ENCODE data around the gene RNPEPL1. TPM values are rescaled to one million over a fixed set of nuclear protein-coding genes. Genes with fewer than 3 reads are reported as not detected.

The RNPEPL1 gene
- total RNA-seq, 4 donors from 2014 or later, result 7.2 to 38.7 (median 14.4) TPM

GRCh38 chr2:240555541-240556250, 12.6 kb upstream of the RNPEPL1 start:
- no peak for TF ChIP-seq POLR2A (IDR thresholded peaks at IDR 0.05)
- TF ChIP-seq CTCF (IDR thresholded peaks at IDR 0.05), result no peak
- Histone ChIP-seq H3K27ac (no peak overlapping the region), H3K36me3 (no peaks in the 10 kb centered on the region), H3K4me1 (peaks cover 0 to 16% of the 10 kb centered on the region in 2 donors), H3K9me3 (no peaks in the 10 kb centered on the region), H3K27me3 (peaks cover 0 to 7% of the 10 kb centered on the region in 2 donors), H3K4me3 (no peak overlapping the region)
- intact Hi-C loops (cut with DNase I; ENCODE audit: low total_unique reads), result no loop called here
- DNase-seq, result no peak

- Histone ChIP-seq H3K4me3 (no peak overlapping the region), H3K36me3 (no peaks in the 10 kb centered on the region), H3K27ac (no peak overlapping the region), H3K4me1 (peaks cover 0 to 16% of the 10 kb centered on the region in 2 donors), H3K9me3 (no peaks in the 10 kb centered on the region), H3K27me3 (peaks cover 0 to 7% of the 10 kb centered on the region in 2 donors)
- peak in 1 of 2 donors; percentile 17 for DNase-seq
- no peak for TF ChIP-seq POLR2A (IDR thresholded peaks at IDR 0.05)
- peak in 2 of 4 experiments; percentile 15 to 25 for TF ChIP-seq CTCF (IDR thresholded peaks at IDR 0.05)
- intact Hi-C loops (cut with DNase I; ENCODE audit: low total_unique reads), result no loop called here
These were observed 11.7 kb upstream of the RNPEPL1 start for GRCh38 chr2:240556553-240557100.

GRCh38 chr2:240557101-240557751, 11.1 kb upstream of the RNPEPL1 start:
- Histone ChIP-seq H3K27ac (no peak overlapping the region), H3K36me3 (no peaks in the 10 kb centered on the region), H3K4me3 (peak overlapping the region; percentile 9 to 33), H3K4me1 (peaks cover 0 to 16% of the 10 kb centered on the region in 2 donors), H3K27me3 (peaks cover 0 to 7% of the 10 kb centered on the region in 2 donors), H3K9me3 (no peaks in the 10 kb centered on the region)
- DNase-seq, result peak in 1 of 2 donors; percentile 19
- intact Hi-C loops (cut with DNase I; ENCODE audit: low total_unique reads), result no loop called here
- TF ChIP-seq CTCF (IDR thresholded peaks at IDR 0.05), result no peak
- no peak for TF ChIP-seq POLR2A (IDR thresholded peaks at IDR 0.05)

GRCh38 chr2:240557808-240558207, 10.5 kb upstream of the RNPEPL1 start, which contains the start of gene ANKMY1:
TSS of gene ANKMY1 (minus strand) at chr2:240557988. CDS start at chr2:240557335, 653 bp downstream.
- Histone ChIP-seq H3K4me1 (peaks cover 0 to 16% of the 10 kb centered on the region in 2 donors), H3K27ac (no peak within 1 kb of the TSS), H3K27me3 (peaks cover 0 to 7% of the 10 kb centered on the region in 2 donors), H3K4me3 (peak within 1 kb of the TSS; percentile 9 to 33), H3K9me3 (no peaks in the 10 kb centered on the region), H3K36me3 (no peaks in the 10 kb centered on the region)
- TF ChIP-seq CTCF (IDR thresholded peaks at IDR 0.05) (no peak), POLR2A (IDR thresholded peaks at IDR 0.05) (no peak)
- peak in 1 of 2 donors; percentile 53 for DNase-seq
- intact Hi-C loops (cut with DNase I; ENCODE audit: low total_unique reads), result no loop called here

All from uterus (tissue), 4 donors.